ENCODE data around the gene CFAP57.

CFAP57 gene

DNA sequence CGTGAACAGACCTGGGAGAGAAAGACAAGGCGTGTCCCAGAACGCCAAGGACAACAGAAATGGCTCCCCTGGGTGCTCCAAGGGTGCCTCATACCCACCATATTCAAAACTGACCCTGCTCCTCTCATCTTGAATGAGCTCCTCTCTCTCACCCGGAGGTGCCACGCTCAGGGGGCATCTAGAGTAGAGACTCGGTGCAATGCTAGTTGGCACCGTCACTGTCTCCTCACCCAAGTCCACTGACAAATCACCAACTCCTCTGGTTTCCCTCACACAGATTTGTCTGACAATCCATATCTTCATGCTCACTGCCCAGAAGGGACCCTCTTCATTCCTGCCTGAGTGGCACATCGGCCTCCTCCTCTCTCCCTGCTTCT, 102.7 kb downstream of the CFAP57 start:
- in situ Hi-C loops (cut with MboI; ENCODE audit: low sequenced_read_pairs), result no loop called here

DNA sequence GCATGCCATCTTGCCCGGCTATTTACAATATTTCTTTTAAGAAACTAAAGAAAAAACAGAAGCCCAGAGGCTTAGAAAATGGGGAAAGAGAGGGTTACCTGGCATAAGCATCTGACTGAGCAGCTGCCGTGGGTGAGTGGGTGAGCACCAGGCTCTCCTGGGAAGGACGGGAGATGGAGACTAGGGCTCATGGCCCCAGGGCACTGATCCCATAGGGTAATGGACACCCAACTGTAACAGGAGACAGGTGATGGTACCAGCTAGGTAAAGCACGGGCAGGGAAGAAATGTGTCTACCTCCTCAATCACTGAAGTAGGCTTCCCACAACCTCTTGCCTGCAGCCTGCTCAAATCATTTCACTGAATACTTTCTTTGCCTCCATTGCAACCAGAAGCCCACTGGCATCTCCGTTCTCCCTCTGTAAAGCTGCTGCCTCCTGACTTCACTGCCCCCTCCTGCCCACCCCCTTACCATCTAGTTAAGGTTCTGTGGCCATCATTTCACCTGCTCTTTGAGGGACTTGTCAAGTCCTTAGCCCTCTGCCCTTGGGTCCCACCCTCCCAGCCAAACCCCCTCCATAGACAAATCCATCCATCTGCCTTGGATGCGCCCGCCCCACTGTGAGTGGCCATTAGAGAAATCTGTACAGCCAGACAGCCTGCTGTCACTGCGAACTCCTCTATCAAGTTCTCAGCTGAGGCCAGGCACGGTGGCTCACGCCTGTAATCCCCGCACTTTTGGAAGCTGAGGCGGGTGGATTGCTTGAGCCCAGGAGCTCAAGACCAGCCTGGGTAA, 103.9 kb downstream of the CFAP57 start:
- in situ Hi-C loops (cut with MboI; ENCODE audit: low sequenced_read_pairs), result no loop called here

DNA sequence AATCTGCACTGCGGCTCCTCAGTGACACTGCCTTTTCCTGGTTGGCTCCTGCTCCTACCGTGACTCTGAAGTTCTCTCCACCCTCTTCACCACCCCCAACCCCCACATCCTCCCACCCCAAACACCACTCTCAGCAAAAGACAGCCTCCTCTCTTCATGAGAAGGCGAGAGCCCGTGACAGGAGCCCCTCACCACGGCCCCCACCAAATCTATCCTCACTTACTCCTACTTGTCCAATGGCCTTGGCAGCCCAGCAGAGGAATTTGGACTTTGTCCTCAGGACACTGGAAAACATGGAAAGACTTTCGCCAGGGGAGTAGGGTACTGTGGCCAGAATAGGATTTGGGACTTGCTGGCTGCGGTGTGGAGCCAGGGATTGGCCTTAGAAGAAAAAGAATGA, 104.5 kb downstream of the CFAP57 start:
- in situ Hi-C loops (cut with MboI; ENCODE audit: low sequenced_read_pairs), result no loop called here

DNA sequence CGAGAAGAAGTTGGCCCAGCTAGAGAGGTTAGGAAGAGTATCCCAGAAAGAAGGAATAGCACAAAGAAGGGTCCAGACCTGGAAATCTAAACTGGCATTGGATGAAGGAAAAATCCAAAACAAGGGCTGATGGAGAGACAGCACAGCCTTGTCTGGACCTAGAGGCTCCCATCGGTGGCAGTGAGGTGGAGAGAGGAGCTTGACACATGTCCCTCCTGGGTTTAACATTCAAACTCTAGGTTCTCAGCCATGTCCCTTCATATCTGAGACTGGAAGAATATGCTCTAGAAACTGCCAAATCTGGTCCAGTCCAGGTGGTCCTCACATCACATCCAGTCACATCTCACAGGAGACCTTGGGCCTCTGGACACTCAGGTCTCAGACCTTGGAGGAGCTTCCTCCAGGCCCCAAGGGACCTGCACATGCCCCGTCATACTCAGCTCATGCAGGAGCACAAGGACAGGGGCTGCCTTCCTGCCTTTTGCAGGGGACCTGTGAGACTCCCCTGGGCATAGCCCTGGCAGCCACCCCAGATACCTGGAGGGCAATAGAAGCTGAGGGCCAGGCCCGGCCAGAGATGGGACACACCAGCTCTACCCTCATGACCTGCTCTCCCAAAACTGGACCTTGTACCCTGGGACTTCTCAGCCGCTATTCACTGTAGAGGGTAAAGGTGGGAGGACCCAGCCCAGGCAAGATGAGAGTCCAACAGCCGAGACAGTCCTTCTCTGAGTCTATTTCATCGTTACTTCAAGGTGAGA, 105.2 kb downstream of the CFAP57 start:
- in situ Hi-C loops (cut with MboI; ENCODE audit: low sequenced_read_pairs), result no loop called here

DNA sequence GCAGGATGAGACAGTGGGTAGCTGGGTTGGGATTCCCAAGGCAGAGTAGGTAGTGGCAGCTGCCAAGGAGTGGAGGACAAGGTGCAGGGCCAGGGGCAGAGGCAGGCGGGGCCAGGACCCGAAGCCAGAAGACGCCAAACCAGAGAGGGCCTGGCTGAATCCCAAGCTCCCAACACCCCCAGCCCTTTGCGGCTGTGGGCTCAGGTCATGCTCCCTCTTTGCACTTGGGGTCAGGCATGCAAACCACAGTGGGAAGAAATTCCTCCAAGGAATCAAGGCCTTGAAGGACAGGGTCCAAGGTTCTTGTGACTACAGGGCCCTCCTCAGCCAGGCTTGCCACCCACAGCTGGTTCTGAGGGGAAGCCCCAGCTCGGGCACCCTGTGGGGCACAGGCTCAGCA, 107.0 kb downstream of the CFAP57 start:
- in situ Hi-C loops (cut with MboI; ENCODE audit: low sequenced_read_pairs), result no loop called here

DNA sequence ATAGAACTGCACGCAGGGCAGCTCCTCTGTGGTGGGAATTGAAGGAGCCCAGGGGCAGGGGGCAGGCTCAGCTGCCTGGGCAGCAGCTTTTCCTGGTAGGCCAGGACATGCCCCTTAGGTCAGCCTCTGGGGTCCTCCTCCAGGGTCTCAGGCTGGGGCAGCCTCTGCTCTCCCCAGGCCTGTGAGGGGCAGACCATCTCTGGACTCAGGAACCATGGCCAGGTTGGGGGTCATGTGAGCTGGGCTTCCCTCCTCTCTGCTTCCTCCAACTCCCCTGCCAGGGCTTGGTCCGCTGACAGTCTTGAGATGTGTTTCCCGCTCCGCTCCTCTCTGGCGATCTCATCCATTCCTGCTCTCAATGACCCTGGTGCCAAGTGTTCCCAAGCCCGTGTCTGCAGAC, 107.5 kb downstream of the CFAP57 start:
- in situ Hi-C loops (cut with MboI; ENCODE audit: low sequenced_read_pairs), result no loop called here

DNA sequence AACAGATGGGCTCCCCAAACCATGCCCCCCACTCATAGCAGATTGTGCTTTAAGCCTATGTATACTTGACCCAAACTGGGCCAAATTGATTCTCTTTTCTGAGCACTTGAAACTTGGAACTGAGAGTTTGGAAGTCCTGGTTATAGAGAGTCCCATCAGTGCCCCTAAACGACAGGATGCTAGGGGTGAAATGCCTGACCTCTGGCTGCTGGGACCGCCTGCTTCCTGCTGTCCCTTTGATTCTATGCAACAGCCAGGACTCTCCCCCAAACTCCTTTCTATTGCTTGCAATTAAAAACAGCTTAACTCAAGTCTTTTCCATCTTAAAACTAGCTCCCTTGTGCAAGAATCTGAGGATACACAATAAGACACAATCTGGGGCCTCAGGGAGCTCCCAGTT, 108.6 kb downstream of the CFAP57 start:
- in situ Hi-C loops (cut with MboI; ENCODE audit: low sequenced_read_pairs), result no loop called here

DNA sequence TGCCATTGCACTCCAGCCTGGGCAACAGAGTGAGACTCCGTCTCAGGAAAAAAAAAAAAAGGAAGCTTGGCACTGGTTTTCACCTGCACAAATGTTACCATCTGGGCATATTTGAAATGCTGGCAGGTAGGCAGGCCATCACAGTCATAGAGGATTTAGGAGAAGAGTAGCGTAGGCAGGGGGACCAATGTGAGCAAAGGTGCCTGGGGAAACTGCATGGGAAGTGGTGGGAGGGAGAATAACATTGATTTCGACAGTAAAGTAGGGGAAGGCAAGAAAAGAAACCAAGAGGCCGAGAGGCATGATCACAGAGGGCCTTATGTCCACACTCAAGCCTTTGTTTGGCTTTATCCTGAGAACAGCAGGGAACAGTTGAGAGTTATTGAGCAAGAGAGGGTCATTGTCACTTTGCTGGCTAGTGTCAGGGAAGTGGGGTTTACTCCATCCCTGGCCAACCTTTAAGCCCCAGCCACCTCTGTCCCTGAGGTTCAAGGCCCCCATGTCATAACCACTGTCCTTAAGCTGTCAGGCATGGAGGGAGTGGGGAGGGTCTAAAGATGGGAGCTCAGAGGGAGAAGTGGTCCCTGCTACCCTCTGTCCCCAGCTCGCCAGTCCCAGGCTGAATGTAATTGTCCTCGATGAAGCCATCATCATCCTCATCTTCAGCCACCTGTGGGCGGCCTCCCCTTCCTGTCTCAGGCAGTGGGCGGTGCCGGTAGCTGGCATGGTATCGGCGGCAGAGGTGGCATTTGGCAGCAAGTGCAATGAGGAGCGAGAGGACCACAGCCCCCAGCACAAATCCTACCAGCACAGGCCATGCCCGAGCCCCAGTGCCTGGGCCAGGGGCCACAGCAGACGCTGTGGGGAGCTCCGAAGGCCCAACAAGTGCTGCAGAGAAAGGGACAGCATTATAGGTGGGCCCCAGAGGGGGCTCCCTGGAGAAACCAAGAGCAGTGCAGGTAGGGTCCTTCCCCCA, 110.4 kb downstream of the CFAP57 start:
- in situ Hi-C loops (cut with MboI; ENCODE audit: low sequenced_read_pairs), result no loop called here

DNA sequence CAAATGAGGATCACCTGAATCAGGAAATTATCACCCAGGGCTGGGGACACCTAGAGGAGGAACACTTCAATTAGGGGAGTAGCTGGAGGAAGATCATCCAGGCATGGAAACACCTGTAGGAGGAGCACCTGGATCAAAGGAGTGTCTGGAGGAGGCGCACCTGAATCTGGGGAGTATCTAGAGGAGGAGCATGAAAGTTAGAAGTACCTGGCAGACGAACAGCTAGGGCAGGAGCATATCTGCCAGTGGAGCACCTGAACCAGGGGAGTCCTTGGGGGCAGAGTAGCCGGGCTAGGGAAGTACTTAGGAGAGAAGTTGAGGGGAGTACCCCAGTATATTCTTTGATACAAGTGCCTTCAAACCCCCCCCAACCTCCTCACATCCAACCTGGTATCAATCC, 111.9 kb downstream of the CFAP57 start:
- in situ Hi-C loops (cut with MboI; ENCODE audit: low sequenced_read_pairs), result no loop called here

DNA sequence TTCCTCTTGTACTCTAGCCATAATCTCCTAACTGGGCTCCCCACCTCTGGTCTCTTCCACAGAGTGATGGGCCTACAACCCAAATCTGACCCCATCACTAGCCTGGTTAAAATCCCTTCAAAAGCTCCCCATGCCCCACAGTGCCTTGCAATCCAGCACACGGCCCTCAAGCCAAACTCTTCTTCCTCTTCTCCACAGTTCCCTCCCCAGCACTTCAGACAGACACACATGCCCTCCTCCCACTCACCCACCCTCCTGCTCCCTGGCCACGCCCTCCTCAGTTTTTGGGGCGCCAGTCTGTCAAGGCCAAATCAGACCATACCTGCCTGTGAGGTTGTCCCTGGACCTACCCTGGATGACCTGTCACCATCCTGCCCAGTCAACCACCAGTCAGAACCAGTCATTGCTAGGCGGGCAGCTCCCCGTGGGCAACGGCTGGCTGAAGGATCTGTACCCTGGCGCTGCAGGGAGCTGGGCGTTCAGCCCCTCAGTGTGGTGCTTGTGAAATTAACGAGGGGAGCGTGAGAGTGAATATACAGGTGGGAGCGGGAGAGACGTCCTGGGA, 112.5 kb downstream of the CFAP57 start:
- in situ Hi-C loops (cut with MboI; ENCODE audit: low sequenced_read_pairs), result no loop called here

DNA sequence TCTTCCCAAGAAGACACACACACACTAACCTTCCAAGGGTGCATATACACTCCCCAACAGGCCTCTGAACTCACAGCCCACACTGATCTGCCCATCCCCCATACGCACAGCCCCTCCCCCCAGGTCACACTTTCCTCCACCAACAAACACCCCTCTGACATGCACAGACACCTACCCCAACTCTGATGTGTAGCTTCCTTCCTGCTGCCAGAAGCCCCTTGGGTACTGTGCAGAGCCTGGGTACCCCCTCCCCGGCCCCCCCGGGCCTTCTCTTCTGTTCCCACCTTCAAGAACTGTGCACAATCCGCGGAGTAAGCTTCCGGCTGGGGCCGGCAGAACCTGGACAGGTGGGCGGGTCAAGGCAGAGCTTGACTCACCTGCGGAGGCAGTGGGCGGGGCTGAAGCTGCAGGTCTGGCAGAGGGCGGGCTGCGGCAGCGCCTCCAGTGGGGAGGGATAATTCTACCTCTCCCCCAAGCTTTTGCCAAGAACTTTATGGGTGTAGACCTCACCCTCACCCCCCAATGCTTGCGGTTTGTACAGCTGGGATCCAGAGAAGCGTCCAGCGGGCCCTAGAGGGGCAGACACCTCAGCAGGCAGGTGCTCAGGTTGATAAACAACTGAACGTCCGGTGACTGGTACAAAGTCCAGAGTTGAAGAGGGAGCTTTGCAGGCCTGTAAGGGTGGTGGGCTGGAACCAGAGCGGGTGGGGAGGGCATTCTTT, 113.3 kb downstream of the CFAP57 start, which contains the start of gene C1orf210:
C1orf210 (minus strand) TSS at position 313 of the 722 bp plus-strand sequence. CDS start 2,311 bp downstream, outside the sequence.
- in situ Hi-C loops (cut with MboI; ENCODE audit: low sequenced_read_pairs), result no loop called here

DNA sequence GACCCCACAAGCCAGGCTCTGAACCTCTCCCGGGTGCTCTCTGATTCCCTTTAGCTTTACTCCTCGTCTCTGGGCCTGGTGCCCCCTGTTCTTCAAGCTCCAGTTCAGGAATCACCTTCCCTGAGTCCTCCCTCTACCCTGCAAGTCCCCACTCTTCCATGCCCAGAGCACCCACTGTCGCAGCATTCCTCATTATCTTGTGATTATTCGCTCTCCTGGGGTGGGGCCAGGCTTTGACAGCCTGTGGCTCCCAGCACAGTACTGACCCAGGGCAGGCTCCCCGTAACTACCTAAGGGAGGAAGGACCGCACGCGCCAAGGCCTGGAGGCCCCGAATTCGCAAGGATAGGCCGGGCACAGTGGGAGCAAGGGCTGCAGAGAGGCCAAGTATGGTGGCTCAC, 114.0 kb downstream of the CFAP57 start:
- in situ Hi-C loops (cut with MboI; ENCODE audit: low sequenced_read_pairs), result no loop called here

DNA sequence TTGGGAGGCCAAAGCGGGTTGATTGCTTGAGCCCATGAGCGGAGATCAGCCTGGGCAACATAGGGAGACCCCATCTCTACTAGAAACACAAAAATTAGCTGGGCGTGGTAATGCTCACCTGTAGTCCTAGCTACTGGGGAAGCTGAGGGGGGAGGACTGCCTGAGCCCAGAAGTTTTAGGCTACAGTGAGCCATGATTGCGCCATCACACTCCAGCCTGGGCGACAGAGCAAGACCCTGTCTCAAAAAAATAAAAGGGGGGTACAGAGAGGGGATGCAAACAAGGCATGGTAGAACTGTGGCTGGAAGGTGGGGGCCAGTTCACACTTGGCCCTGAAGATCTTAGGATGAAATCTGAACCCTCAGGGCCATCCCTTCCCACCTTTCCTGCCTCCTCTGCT, 114.4 kb downstream of the CFAP57 start:
- in situ Hi-C loops (cut with MboI; ENCODE audit: low sequenced_read_pairs), result no loop called here

DNA sequence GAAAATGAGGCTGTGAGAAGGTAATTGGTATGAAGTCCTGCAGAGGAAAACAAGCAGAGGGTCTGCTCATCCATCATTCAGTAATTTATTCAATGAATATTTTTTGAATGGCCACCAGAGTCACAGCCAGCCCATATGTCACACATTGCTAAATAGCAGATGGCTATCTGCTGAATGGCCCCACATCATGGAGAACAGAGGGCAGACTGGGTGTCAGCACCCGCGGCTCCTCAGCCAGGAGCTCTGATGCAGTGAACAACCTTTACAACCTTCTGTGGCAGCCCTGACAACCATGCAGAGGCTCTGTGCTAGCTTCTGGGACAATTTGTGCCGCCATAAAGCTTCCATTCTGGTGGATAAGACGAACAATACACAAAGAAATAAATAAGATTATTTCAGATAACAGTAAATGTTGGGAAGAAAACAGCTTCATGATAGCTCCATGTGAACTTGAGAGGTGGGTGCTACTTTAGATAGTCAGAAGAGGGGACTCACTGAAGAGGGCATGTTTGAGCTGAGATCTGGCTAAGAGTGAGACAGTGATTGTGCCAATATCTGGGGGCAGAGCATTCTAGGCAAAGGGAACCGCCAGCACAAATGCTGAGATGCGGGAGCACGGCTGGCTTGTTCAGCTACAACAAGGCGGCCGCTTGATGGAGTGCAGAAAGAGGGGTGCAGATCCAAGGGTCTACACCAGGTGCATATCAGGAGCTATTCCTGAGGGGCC, 116.1 kb downstream of the CFAP57 start:
- in situ Hi-C loops (cut with MboI; ENCODE audit: low sequenced_read_pairs), result no loop called here

DNA sequence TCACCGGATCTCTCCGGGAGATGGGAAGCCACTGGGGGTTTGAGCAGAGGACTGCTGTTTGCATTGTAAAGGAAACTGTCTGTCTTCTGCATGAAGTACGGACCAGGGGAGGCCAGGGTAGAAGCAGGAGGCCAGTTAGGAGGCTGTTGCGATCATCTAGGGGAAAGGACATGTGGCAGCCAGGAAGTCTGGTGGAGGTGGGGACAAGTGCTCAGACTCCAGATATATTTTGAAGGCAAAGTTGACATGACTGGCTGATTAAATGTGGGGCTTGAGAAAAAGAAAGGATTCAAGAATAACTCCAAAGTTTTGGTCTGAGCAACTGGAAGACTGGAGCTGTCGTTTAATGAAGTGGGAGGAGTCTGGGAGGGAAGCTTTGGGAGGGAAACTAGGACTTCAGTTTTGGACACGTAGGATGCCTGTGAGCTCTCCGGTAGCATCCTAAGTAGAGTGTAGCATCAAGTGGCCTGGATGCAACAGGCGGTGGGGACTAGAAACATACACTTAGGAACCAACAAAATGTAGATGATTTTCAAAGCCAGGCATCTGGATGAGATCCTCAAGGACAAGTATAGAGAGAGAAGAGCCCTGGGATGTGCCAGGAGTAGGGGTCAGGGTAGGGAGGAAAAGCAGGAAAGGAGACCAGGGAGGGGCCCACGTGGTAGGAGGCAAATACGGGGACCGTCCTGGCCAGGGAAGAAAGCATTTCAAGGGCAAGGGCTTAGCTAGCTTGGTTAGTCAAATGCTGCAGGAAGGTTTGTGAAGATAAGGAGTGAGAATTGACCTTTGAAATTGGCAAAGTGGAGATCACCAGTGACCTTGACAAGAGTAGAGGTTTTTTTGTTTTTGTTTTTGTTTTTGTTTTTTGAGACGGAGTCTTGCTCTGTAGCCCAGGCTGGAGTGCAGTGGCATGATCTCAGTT, 116.9 kb downstream of the CFAP57 start:
- in situ Hi-C loops (cut with MboI; ENCODE audit: low sequenced_read_pairs), result no loop called here

DNA sequence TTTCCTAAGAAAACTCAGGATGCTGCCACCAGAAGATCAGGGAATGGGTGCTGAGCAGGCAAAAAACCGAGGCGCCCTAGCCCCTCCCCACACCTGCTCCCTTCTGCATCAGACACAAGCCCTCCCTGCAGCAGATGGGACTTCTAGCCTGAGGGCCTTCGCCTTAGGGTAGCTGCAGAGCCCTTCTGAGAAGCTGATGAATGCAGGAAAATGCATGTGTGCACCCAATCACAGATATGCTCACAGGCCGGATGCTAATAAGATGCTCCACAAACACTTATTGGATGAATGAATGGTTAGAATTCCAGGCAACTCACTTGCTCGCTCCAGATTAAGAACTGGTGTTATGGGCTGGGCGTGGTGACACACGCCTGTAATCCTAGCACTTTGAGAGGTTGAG, 120.1 kb downstream of the CFAP57 start:
- in situ Hi-C loops (cut with MboI; ENCODE audit: low sequenced_read_pairs), result no loop called here

DNA sequence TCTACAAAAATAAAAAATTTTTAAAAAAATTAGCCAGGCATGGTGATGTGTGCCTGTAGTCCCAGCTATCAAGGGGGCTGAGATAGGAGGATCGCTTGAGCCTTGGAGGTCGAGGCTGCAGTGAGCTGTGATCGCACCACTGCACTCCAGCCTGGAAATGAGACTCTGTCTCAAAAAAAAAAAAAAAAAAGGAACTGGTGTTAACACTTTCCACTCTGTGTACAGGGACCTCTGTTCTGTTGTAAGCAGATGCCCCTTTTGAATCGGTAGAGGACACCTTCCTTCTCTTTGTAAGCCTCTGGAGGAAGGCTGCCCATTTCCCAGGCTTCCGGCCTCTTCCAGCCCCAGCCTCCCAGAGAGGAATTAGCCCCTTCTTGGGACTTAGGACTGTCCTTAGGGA, 120.5 kb downstream of the CFAP57 start:
- in situ Hi-C loops (cut with MboI; ENCODE audit: low sequenced_read_pairs), result no loop called here

DNA sequence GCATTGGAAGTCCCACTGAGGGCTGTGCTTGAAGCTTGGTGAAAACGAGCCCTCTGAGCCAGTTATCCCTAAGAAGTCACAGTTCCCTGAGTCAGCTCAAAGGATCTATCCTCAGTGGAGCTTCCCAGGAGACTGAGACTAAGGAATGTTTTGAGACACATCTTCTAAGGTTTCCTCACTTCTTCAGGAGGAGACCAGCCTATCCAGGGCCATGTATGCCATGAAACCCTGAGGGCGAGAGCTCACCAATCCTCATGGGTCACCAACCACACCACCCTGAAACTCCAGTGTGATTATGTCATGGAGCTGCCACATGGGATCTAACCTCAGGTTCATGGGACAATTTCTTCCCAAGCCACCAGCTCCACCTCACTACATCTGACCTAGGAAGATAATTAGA, 121.0 kb downstream of the CFAP57 start:
- in situ Hi-C loops (cut with MboI; ENCODE audit: low sequenced_read_pairs), result no loop called here
